Transverse colon (tissue), 4 donors: Measurements from ENCODE around the gene PCDHB7. TPM values are rescaled to one million over a fixed set of nuclear protein-coding genes. Genes with fewer than 3 reads are reported as not detected.
"Not testable (repeated sequence)": the region's sequence is repeated elsewhere in the genome, so short reads cannot be mapped to it uniquely, and the experiment has no call there.

ENCODE experiments used
- DNase-seq: peaks from one replicate; pipeline ENCODE4 v3.0.0-alpha.2; 2019
- H3K27ac ChIP-seq, 4 donors: fragments of 200-600 bp; sonication (generic); 2 replicates each; pipeline ENCODE4 v1.5.1; 2016 to 2018; ENCODE audit warnings: inconsistent platforms in 4 of 4
- H3K27me3 ChIP-seq: fragments of 200-600 bp; sonication (generic); 2 replicates; pipeline ENCODE4 v1.5.1; 2017; ENCODE audit warnings: inconsistent platforms
- H3K36me3 ChIP-seq, 4 donors: fragments of 200-600 bp; sonication (generic); 2 replicates each; pipeline ENCODE4 v1.5.1; 2017 to 2019; ENCODE audit warnings: inconsistent platforms in 4 of 4
- H3K4me1 ChIP-seq, 4 donors: fragments of 200-600 bp; sonication (generic); 2 replicates each; pipeline ENCODE4 v1.5.1; 2017 to 2020; ENCODE audit warnings: inconsistent platforms in 4 of 4
- H3K4me3 ChIP-seq, 4 donors: fragments of 200-600 bp; sonication (generic); 1 replicate in 1 of 4; 2 replicates in 3 of 4; pipeline versions ENCODE4 v1.5.1 to v1.6.1; 2017 to 2019; ENCODE audit warnings: inconsistent platforms in 4 of 4
- H3K9me3 ChIP-seq, 2 donors: fragments of 200-600 bp; sonication (generic); 2 replicates each; pipeline ENCODE4 v1.5.1; 2017 to 2019; ENCODE audit warnings: inconsistent platforms in 2 of 2
- EP300 ChIP-seq: sonication (generic); formaldehyde crosslinking; IDR thresholded peaks from one replicate; pipeline ENCODE4 v1.6.1; 2017; ENCODE audit warnings: antibody characterized with exemption, low read depth
- POLR2A ChIP-seq: fragments of 450-650 bp; IDR thresholded peaks from one replicate; pipeline ENCODE4 v1.6.1; 2016; ENCODE audit warnings: antibody characterized with exemption, mild to moderate bottlenecking, moderate library complexity
- POLR2AphosphoS5 ChIP-seq, 3 donors: sonication (generic); formaldehyde crosslinking; IDR thresholded peaks; one replicate each; pipeline ENCODE4 v1.6.1; 2016; ENCODE audit warnings: antibody characterized with exemption in 3 of 3
- WGBS, 2 donors: methylation state at CpG; one replicate each; pipeline ENCODE4 v1.1.5; 2018; ENCODE audit warnings: low coverage in 1 of 2; 5-methylcytosine and 5-hydroxymethylcytosine counted together
- in situ Hi-C, 4 donors: fragments of 200-750 bp; cut with MboI; loops; one replicate each; pipeline versions ENCODE4 v1.15.0 to v1.15.1; 2017; ENCODE audit warnings: low sequenced_read_pairs in 3 of 4, low pct_ligation_motif_present in 1 of 4, low pct_unique_long_range_greater_than_20kb in 1 of 4
- intact Hi-C: fragments of 100-400 bp; cut with DNase I; formaldehyde crosslinking; loops from one replicate; pipeline ENCODE4 v1.15.1; 2023; ENCODE audit warnings: low total_unique reads
- total RNA-seq, 4 donors: library from RNA; depleted of rRNA; stranded (reverse); fragments of >200 nt; gene quantifications; one replicate each; pipeline ENCODE4 v1.1.0, GENCODE V29; 2016
- TF ChIP-seq, protein P1 (sequence below), 5 experiments: fragments of 200-600 bp in 3 of 5; fragments of 450-650 bp in 2 of 5; sonication (generic) in 3 of 5; IDR thresholded peaks; 1 replicate in 2 of 5; 2 replicates in 3 of 5; pipeline ENCODE4 v1.5.1; 2016 to 2017; ENCODE audit warnings: antibody characterized with exemption in 5 of 5, inconsistent platforms in 3 of 5, mild to moderate bottlenecking in 2 of 5, moderate library complexity in 1 of 5

Gene PCDHB7
- total RNA-seq, 4 donors from 2014 or later: 0.37 to 1.6 (median 0.67) TPM

DNA sequence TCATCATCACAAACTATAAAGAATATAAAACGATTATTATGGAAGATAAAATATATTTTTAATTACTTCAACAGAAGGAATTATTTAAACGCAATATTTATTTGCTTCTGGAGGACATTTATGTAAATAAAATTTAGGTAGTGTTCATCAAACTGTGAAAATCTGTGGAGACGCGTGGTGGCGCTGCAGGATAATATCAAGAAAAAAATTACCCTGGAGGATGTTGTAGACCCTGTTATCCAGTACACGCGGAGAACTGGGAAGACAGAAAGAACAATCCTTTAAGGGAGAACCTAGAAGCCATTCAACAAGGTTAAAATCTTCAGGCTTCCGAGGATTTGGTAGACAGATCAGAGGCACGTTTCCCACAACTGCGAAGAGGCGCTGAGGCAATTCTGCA, 36.0 kb downstream of the PCDHB7 start, which contains the start of gene PCDHB12:
PCDHB12 (plus strand) TSS at position 242 of the 400 bp plus-strand sequence. CDS start 189 bp downstream, outside the sequence.
- DNase-seq: no peak
- Histone ChIP-seq H3K9me3 (peaks cover 7 to 49% of the 10 kb centered on the region in 2 donors), H3K4me1 (no peaks in the 10 kb centered on the region), H3K27me3 (peaks cover 5% of the 10 kb centered on the region), H3K4me3 (no peak within 1 kb of the TSS), H3K27ac (no peak within 1 kb of the TSS), H3K36me3 (no peaks in the 10 kb centered on the region)
- in situ Hi-C loops: loop anchor here (25.0 kb wide), 2 partner anchors 179 to 354 kb away; partner anchors contain the start of genes PCDHGA7 (in 1 of the 4), PCDHGA8 (in 1 of the 4), PCDHGB4 (in 1 of the 4) and PCDHGB5 (in 1 of the 4)
- WGBS, 2 donors: 30 to 35% methylated on average over 11 of the region's 11 CpGs
- TF ChIP-seq POLR2A (no peak), POLR2AphosphoS5 (IDR thresholded peaks at IDR 0.05) (no peak), EP300 (no peak)
- TF ChIP-seq, protein P1, sequence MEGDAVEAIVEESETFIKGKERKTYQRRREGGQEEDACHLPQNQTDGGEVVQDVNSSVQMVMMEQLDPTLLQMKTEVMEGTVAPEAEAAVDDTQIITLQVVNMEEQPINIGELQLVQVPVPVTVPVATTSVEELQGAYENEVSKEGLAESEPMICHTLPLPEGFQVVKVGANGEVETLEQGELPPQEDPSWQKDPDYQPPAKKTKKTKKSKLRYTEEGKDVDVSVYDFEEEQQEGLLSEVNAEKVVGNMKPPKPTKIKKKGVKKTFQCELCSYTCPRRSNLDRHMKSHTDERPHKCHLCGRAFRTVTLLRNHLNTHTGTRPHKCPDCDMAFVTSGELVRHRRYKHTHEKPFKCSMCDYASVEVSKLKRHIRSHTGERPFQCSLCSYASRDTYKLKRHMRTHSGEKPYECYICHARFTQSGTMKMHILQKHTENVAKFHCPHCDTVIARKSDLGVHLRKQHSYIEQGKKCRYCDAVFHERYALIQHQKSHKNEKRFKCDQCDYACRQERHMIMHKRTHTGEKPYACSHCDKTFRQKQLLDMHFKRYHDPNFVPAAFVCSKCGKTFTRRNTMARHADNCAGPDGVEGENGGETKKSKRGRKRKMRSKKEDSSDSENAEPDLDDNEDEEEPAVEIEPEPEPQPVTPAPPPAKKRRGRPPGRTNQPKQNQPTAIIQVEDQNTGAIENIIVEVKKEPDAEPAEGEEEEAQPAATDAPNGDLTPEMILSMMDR (IDR thresholded peaks at IDR 0.05): peak in 1 of 5 experiments; percentile 6
- intact Hi-C loops: no loop called here

DNA sequence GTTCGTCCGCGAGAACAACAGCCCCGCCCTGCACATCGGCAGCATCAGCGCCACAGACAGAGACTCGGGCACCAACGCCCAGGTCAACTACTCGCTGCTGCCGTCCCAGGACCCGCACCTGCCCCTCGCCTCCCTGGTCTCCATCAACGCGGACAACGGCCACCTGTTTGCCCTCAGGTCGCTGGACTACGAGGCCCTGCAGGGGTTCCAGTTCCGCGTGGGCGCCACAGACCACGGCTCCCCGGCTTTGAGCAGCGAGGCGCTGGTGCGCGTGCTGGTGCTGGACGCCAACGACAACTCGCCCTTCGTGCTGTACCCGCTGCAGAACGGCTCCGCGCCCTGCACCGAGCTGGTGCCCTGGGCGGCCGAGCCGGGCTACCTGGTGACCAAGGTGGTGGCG, 37.8 kb downstream of the PCDHB7 start:
- H3K4me3 ChIP-seq, H3K27me3 ChIP-seq, H3K4me1 ChIP-seq, H3K36me3 ChIP-seq, intact Hi-C loops, DNase-seq, H3K27ac ChIP-seq: not testable (repeated sequence)
- 87% methylated on average over 37 of the region's 39 CpGs; no CpG with 5 or more reads in 1 of the 2 donors for WGBS, 2 donors
- peaks cover 11 to 56% of the 10 kb centered on the region in 2 donors for H3K9me3 ChIP-seq
- in situ Hi-C loops: loop anchor here (25.0 kb wide), 2 partner anchors 177 to 352 kb away; partner anchors contain the start of genes PCDHGA7 (in 1 of the 4), PCDHGA8 (in 1 of the 4), PCDHGB4 (in 1 of the 4) and PCDHGB5 (in 1 of the 4)

DNA sequence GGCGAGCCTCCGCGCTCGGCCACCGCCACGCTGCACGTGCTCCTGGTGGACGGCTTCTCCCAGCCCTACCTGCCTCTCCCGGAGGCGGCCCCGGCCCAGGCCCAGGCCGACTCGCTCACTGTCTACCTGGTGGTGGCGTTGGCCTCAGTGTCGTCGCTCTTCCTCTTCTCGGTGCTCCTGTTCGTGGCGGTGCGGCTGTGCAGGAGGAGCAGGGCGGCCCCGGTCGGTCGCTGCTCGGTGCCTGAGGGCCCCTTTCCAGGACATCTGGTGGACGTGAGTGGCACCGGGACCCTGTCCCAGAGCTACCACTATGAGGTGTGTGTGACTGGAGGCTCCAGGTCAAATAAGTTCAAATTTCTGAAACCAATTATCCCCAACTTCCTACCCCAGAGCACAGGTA, 38.4 kb downstream of the PCDHB7 start:
- H3K27me3 ChIP-seq, intact Hi-C loops, H3K4me3 ChIP-seq, H3K4me1 ChIP-seq, H3K36me3 ChIP-seq, H3K27ac ChIP-seq, DNase-seq: not testable (repeated sequence)
- in situ Hi-C loops: loop anchor here (25.0 kb wide), 2 partner anchors 176 to 351 kb away; partner anchors contain the start of genes PCDHGA7 (in 1 of the 4), PCDHGA8 (in 1 of the 4), PCDHGB4 (in 1 of the 4) and PCDHGB5 (in 1 of the 4)
- H3K9me3 ChIP-seq: peaks cover 12 to 59% of the 10 kb centered on the region in 2 donors
- WGBS, 2 donors: 60% methylated on average over 15 of the region's 27 CpGs; no CpG with 5 or more reads in 1 of the 2 donors

DNA sequence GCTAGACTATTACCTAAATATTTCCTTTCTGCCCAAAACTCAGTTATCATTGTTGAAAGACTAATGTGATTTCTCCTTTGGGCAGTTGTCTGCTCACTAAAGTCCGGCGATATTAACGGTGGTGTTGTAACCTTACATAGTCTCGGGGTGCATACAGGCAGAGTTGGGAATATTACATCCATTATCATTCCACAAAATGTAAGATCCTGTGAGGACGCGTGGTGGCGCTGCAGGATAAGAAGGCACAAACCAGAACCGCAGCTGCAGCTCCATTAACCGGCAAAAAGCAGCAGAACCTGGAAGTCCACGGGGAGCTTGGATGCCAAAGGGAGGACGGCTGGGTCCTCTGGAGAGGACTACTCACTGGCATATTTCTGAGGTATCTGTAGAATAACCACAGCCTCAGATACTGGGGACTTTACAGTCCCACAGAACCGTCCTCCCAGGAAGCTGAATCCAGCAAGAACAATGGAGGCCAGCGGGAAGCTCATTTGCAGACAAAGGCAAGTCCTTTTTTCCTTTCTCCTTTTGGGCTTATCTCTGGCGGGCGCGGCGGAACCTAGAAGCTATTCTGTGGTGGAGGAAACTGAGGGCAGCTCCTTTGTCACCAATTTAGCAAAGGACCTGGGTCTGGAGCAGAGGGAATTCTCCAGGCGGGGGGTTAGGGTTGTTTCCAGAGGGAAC, 41.4 kb downstream of the PCDHB7 start, which contains the start of gene PCDHB13:
PCDHB13 (plus strand) TSS at position 264 of the 684 bp plus-strand sequence; CDS start at position 469, 205 bp downstream.
- H3K36me3 ChIP-seq, H3K27ac ChIP-seq, H3K4me3 ChIP-seq, intact Hi-C loops, H3K27me3 ChIP-seq, H3K4me1 ChIP-seq: not testable (repeated sequence)
- peaks cover 20 to 64% of the 10 kb centered on the region in 2 donors for H3K9me3 ChIP-seq
- TF ChIP-seq, protein P1 (IDR thresholded peaks at IDR 0.05): peak; percentile 19 to 52 (median 29)
- peak; percentile 50 for DNase-seq
- WGBS, 2 donors: 33 to 36% methylated on average over 4 to 15 of the region's 18 CpGs
- in situ Hi-C loops: loop anchor here (25.0 kb wide), 2 partner anchors 174 to 349 kb away; partner anchors contain the start of genes PCDHGA7 (in 1 of the 4), PCDHGA8 (in 1 of the 4), PCDHGB4 (in 1 of the 4) and PCDHGB5 (in 1 of the 4)

DNA sequence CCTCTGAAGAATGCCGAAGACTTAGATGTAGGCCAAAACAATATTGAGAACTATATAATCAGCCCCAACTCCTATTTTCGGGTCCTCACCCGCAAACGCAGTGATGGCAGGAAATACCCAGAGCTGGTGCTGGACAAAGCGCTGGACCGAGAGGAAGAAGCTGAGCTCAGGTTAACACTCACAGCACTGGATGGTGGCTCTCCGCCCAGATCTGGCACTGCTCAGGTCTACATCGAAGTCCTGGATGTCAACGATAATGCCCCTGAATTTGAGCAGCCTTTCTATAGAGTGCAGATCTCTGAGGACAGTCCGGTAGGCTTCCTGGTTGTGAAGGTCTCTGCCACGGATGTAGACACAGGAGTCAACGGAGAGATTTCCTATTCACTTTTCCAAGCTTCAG, 42.1 kb downstream of the PCDHB7 start:
- H3K36me3 ChIP-seq, H3K27me3 ChIP-seq, DNase-seq, H3K27ac ChIP-seq, intact Hi-C loops, H3K4me1 ChIP-seq, H3K4me3 ChIP-seq: not testable (repeated sequence)
- 86 to 100% methylated on average over 1 to 12 of the region's 12 CpGs for WGBS, 2 donors
- in situ Hi-C loops: loop anchor here (25.0 kb wide), 2 partner anchors 173 to 348 kb away; partner anchors contain the start of genes PCDHGA7 (in 1 of the 4), PCDHGA8 (in 1 of the 4), PCDHGB4 (in 1 of the 4) and PCDHGB5 (in 1 of the 4)
- peaks cover 20 to 64% of the 10 kb centered on the region in 2 donors for H3K9me3 ChIP-seq

DNA sequence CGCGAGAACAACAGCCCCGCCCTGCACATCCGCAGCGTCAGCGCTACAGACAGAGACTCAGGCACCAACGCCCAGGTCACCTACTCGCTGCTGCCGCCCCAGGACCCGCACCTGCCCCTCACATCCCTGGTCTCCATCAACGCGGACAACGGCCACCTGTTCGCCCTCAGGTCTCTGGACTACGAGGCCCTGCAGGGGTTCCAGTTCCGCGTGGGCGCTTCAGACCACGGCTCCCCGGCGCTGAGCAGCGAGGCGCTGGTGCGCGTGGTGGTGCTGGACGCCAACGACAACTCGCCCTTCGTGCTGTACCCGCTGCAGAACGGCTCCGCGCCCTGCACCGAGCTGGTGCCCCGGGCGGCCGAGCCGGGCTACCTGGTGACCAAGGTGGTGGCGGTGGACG, 43.1 kb downstream of the PCDHB7 start:
- H3K27ac ChIP-seq, intact Hi-C loops, DNase-seq, H3K4me3 ChIP-seq, H3K27me3 ChIP-seq, H3K4me1 ChIP-seq, H3K36me3 ChIP-seq: not testable (repeated sequence)
- peaks cover 28 to 64% of the 10 kb centered on the region in 2 donors for H3K9me3 ChIP-seq
- in situ Hi-C loops: loop anchor here (25.0 kb wide), 2 partner anchors 172 to 347 kb away; partner anchors contain the start of genes PCDHGA7 (in 1 of the 4), PCDHGA8 (in 1 of the 4), PCDHGB4 (in 1 of the 4) and PCDHGB5 (in 1 of the 4)
- WGBS, 2 donors: 72% methylated on average over 24 of the region's 40 CpGs; no CpG with 5 or more reads in 1 of the 2 donors

DNA sequence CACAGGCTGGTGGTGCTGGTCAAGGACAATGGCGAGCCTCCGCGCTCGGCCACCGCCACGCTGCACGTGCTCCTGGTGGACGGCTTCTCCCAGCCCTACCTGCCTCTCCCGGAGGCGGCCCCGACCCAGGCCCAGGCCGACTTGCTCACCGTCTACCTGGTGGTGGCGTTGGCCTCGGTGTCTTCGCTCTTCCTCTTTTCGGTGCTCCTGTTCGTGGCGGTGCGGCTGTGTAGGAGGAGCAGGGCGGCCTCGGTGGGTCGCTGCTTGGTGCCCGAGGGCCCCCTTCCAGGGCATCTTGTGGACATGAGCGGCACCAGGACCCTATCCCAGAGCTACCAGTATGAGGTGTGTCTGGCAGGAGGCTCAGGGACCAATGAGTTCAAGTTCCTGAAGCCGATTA, 43.6 kb downstream of the PCDHB7 start:
- 50 to 77% methylated on average over 1 to 24 of the region's 26 CpGs for WGBS, 2 donors
- peaks cover 28 to 61% of the 10 kb centered on the region in 2 donors for H3K9me3 ChIP-seq
- H3K27me3 ChIP-seq, DNase-seq, H3K27ac ChIP-seq, H3K4me1 ChIP-seq, intact Hi-C loops, H3K4me3 ChIP-seq, H3K36me3 ChIP-seq: not testable (repeated sequence)
- in situ Hi-C loops: loop anchor here (25.0 kb wide), 2 partner anchors 171 to 346 kb away; partner anchors contain the start of genes PCDHGA7 (in 1 of the 4), PCDHGA8 (in 1 of the 4), PCDHGB4 (in 1 of the 4) and PCDHGB5 (in 1 of the 4)
